OCI-LY1 (cell line): Measurements from ENCODE around the gene ACVR1B.

Experiments used
- H2AFZ ChIP-seq: fragments of 200-600 bp; sonication (generic), shearing (Covaris generic); 2 replicates; pipeline ENCODE4 v1.6.0; 2014; ENCODE audit warnings: antibody characterized with exemption, mild to moderate bottlenecking, low read length
- H3F3A ChIP-seq: fragments of 200-600 bp; sonication (generic), shearing (Covaris generic); 2 replicates; pipeline ENCODE4 v1.6.0; 2014; ENCODE audit warnings: mild to moderate bottlenecking, antibody characterized with exemption, low read length, moderate library complexity; ENCODE audit not compliant: insufficient read depth
- H3K27ac ChIP-seq: fragments of 200-600 bp; sonication (generic); 2 replicates; pipeline ENCODE4 v1.5.1; 2014; ENCODE audit warnings: low read length, mixed run types, mild to moderate bottlenecking, low read depth; ENCODE audit not compliant: poor library complexity, severe bottlenecking
- H3K27me3 ChIP-seq: fragments of 200-600 bp; sonication (generic); 2 replicates; pipeline ENCODE4 v1.6.0; 2014; ENCODE audit warnings: antibody characterized with exemption, mild to moderate bottlenecking, low read length, moderate library complexity; ENCODE audit not compliant: insufficient read depth
- H3K36me3 ChIP-seq: fragments of 200-600 bp; sonication (generic); 2 replicates; pipeline ENCODE4 v1.6.1; 2014; ENCODE audit warnings: mild to moderate bottlenecking, antibody characterized with exemption, low read length, moderate library complexity, mixed read lengths; ENCODE audit not compliant: insufficient read depth
- H3K4me1 ChIP-seq: fragments of 200-600 bp; sonication (generic); 2 replicates; pipeline ENCODE4 v1.5.1; 2014; ENCODE audit warnings: mild to moderate bottlenecking, low read length, moderate library complexity; ENCODE audit not compliant: insufficient read depth, severe bottlenecking
- H3K4me2 ChIP-seq: fragments of 200-600 bp; sonication (generic), shearing (Covaris generic); 2 replicates; pipeline ENCODE4 v1.6.1; 2014; ENCODE audit warnings: low read length
- H3K4me3 ChIP-seq: fragments of 200-600 bp; sonication (generic); 2 replicates; pipeline ENCODE4 v1.5.1; 2014; ENCODE audit warnings: low read length, low read depth, mild to moderate bottlenecking, mixed read lengths; ENCODE audit not compliant: poor library complexity, severe bottlenecking
- H3K79me2 ChIP-seq: fragments of 200-600 bp; shearing (Covaris generic); 2 replicates; pipeline ENCODE4 v1.6.1; 2016; ENCODE audit warnings: mixed run types, low read length, mixed read lengths; ENCODE audit not compliant: insufficient read depth
- H3K9ac ChIP-seq: fragments of 200-600 bp; sonication (generic), shearing (Covaris generic); 2 replicates; pipeline ENCODE4 v1.6.1; 2014; ENCODE audit warnings: mild to moderate bottlenecking, low read length, mixed read lengths
- H3K9me2 ChIP-seq: fragments of 200-600 bp; sonication (generic), shearing (Covaris generic); 2 replicates; pipeline ENCODE4 v1.6.1; 2014; ENCODE audit warnings: low read depth, mild to moderate bottlenecking, low read length, mixed read lengths
- H3K9me3 ChIP-seq: fragments of 200-600 bp; shearing (Covaris generic); 2 replicates; pipeline ENCODE4 v1.6.1; 2014; ENCODE audit warnings: low read length, mixed read lengths
- H4K20me1 ChIP-seq: fragments of 200-600 bp; sonication (generic), shearing (Covaris generic); 2 replicates; pipeline ENCODE4 v1.6.0; 2016; ENCODE audit warnings: mild to moderate bottlenecking, low read length; ENCODE audit not compliant: insufficient read depth
- CTCF ChIP-seq: fragments of 200-600 bp; sonication (generic), shearing (Covaris generic); IDR thresholded peaks from 2 replicates; pipeline ENCODE4 v1.5.1; 2017; ENCODE audit warnings: mild to moderate bottlenecking, antibody characterized with exemption, low read length, moderate library complexity, mixed read lengths
- EZH2 ChIP-seq: fragments of 200-600 bp; sonication (generic), shearing (Covaris generic); IDR thresholded peaks from 2 replicates; pipeline ENCODE4 v1.8.0; 2017; ENCODE audit warnings: borderline replicate concordance, mixed run types, mild to moderate bottlenecking, antibody characterized with exemption, low read length, moderate library complexity, mixed read lengths

ACVR1B gene

GRCh38 chr12:52010152-52010622, 58.7 kb downstream of the ACVR1B start:
- Histone ChIP-seq H3K36me3 (no peaks in the 10 kb centered on the region), H3K27ac (no peak overlapping the region), H3K9ac (no peak overlapping the region), H3K79me2 (no peaks in the 10 kb centered on the region), H3K4me2 (no peak overlapping the region), H3K4me3 (no peak overlapping the region), H4K20me1 (no peaks in the 10 kb centered on the region), H3K9me3 (no peaks in the 10 kb centered on the region), H3K4me1 (peaks cover 12% of the 10 kb centered on the region), H3F3A (no peaks in the 10 kb centered on the region), H3K27me3 (peaks cover 10% of the 10 kb centered on the region), H3K9me2 (no peaks in the 10 kb centered on the region), H2AFZ (no peak overlapping the region)
- no peak for TF ChIP-seq CTCF
- TF ChIP-seq EZH2, result no peak

GRCh38 chr12:52010692-52011601, 59.4 kb downstream of the ACVR1B start:
- H3K9me2 ChIP-seq, result no peaks in the 10 kb centered on the region
- no peaks in the 10 kb centered on the region for H3K9me3 ChIP-seq
- H3K27me3 ChIP-seq, result peaks cover 10% of the 10 kb centered on the region
- no peak overlapping the region for H2AFZ ChIP-seq
- H3K36me3 ChIP-seq, result no peaks in the 10 kb centered on the region
- H3F3A ChIP-seq, result no peaks in the 10 kb centered on the region
- H3K27ac ChIP-seq, result no peak overlapping the region
- no peaks in the 10 kb centered on the region for H3K79me2 ChIP-seq
- no peaks in the 10 kb centered on the region for H4K20me1 ChIP-seq
- no peak overlapping the region for H3K9ac ChIP-seq
- TF ChIP-seq EZH2 (no peak), CTCF (no peak)
- H3K4me1 ChIP-seq, result peaks cover 12% of the 10 kb centered on the region
- no peak overlapping the region for H3K4me2 ChIP-seq
- no peak overlapping the region for H3K4me3 ChIP-seq

- Histone ChIP-seq H3K4me3 (no peak overlapping the region), H3K27ac (no peak overlapping the region), H3K4me2 (no peak overlapping the region), H3K4me1 (peaks cover 8% of the 10 kb centered on the region), H3K9me3 (no peaks in the 10 kb centered on the region), H4K20me1 (no peaks in the 10 kb centered on the region), H3F3A (no peaks in the 10 kb centered on the region), H3K36me3 (no peaks in the 10 kb centered on the region), H3K9ac (no peak overlapping the region), H3K27me3 (peaks cover 10% of the 10 kb centered on the region), H3K79me2 (no peaks in the 10 kb centered on the region), H2AFZ (no peak overlapping the region), H3K9me2 (no peaks in the 10 kb centered on the region)
- TF ChIP-seq EZH2 (no peak), CTCF (no peak)
Measured at GRCh38 chr12:52011602-52012214, 60.2 kb downstream of the ACVR1B start.
